SK-N-SH (cell line): ENCODE data around the gene NDUFS2. TPM values are rescaled to one million over a fixed set of nuclear protein-coding genes. Genes with fewer than 3 reads are reported as not detected.
"Not testable (repeated sequence)": the region's sequence is repeated elsewhere in the genome, so short reads cannot be mapped to it uniquely, and the experiment has no call there.

Experiments
- CTCF ChIA-PET: fragments of 300-600, 350-600 bp; formaldehyde crosslinking; extraction: SDS; loops from one replicate; lab custom pipeline; 2021; lab: Yijun Ruan, JAX
- POLR2A ChIA-PET: fragments of 350-600 bp; sonication (Branson Sonifier 250); formaldehyde crosslinking; extraction: SDS; loops from one replicate; lab custom pipeline; 2020; ENCODE audit warnings: antibody characterized with exemption, inconsistent platforms; lab: Yijun Ruan, JAX
- DNase-seq: peaks from one replicate; pipeline ENCODE4 v3.0.0; 2012
- H2AFZ ChIP-seq: fragments of 200-600 bp; sonication (generic); 2 replicates; pipeline ENCODE4 v1.8.1; 2016; ENCODE audit warnings: antibody characterized with exemption, mild to moderate bottlenecking, low read depth
- H3F3A ChIP-seq: fragments of 200-600 bp; sonication (generic); replicated peaks from 2 replicates; pipeline ENCODE3; 2016; ENCODE audit warnings: antibody characterized with exemption, mild to moderate bottlenecking; ENCODE audit not compliant: insufficient read depth
- H3K27ac ChIP-seq, 2 experiments: fragments of 200-500 bp in 1 of 2; fragments of 200-600 bp in 1 of 2; sonication (Bioruptor generic) in 1 of 2; sonication (generic), shearing (Covaris generic) in 1 of 2; 2 replicates each; pipeline versions ENCODE4 v1.5.1 to v1.6.1; 2014 to 2016; ENCODE audit warnings: low read depth in 2 of 2, inconsistent platforms in 1 of 2, low read length in 1 of 2, mild to moderate bottlenecking in 1 of 2, mixed read lengths in 1 of 2
- H3K27me3 ChIP-seq: fragments of 200-600 bp; sonication (generic), shearing (Covaris generic); 2 replicates; pipeline ENCODE4 v1.6.1; 2016; ENCODE audit warnings: mixed run types; ENCODE audit not compliant: insufficient read depth
- H3K36me3 ChIP-seq, 2 experiments: fragments of 200-500 bp in 1 of 2; fragments of 200-600 bp in 1 of 2; sonication (Bioruptor generic) in 1 of 2; sonication (generic) in 1 of 2; replicated peaks in 1 of 2; 2 replicates each; pipeline versions ENCODE3 to v1.5.1; 2014 to 2016; ENCODE audit warnings: low read length in 1 of 2, mild to moderate bottlenecking in 1 of 2; ENCODE audit not compliant: insufficient read depth in 2 of 2, control insufficient read depth in 1 of 2
- H3K4me1 ChIP-seq, 2 experiments: fragments of 200-500 bp in 1 of 2; fragments of 200-600 bp in 1 of 2; sonication (Bioruptor generic) in 1 of 2; sonication (generic), shearing (Covaris generic) in 1 of 2; 2 replicates each; pipeline versions ENCODE4 v1.5.1 to v1.6.1; 2014 to 2016; ENCODE audit warnings: low read depth in 1 of 2, low read length in 1 of 2, mixed run types in 1 of 2; ENCODE audit not compliant: insufficient read depth in 2 of 2, control insufficient read depth in 1 of 2
- H3K4me2 ChIP-seq: fragments of 200-600 bp; sonication (generic), shearing (Covaris generic); 2 replicates; pipeline ENCODE4 v1.6.1; 2017; ENCODE audit warnings: mixed run types
- H3K4me3 ChIP-seq, 2 experiments: fragments of 200-500 bp in 1 of 2; fragments of 200-600 bp in 1 of 2; sonication (Bioruptor generic) in 1 of 2; sonication (generic), shearing (Covaris generic) in 1 of 2; 2 replicates each; pipeline versions ENCODE4 v1.5.1 to v1.8.1; 2014 to 2016; ENCODE audit warnings: low read depth in 2 of 2, inconsistent platforms in 1 of 2, low read length in 1 of 2, mild to moderate bottlenecking in 1 of 2, mixed read lengths in 1 of 2, moderate library complexity in 1 of 2
- H3K79me2 ChIP-seq: fragments of 200-600 bp; sonication (generic); 2 replicates; pipeline ENCODE4 v1.8.1; 2017; ENCODE audit warnings: mild to moderate bottlenecking; ENCODE audit not compliant: insufficient read depth
- H3K9ac ChIP-seq: fragments of 200-600 bp; sonication (generic); 2 replicates; pipeline ENCODE4 v1.6.1; 2017; ENCODE audit warnings: mixed run types
- H3K9me2 ChIP-seq: fragments of 200-600 bp; sonication (generic); 2 replicates; pipeline ENCODE4 v1.6.1; 2017; ENCODE audit warnings: mixed run types
- H3K9me3 ChIP-seq: fragments of 200-600 bp; sonication (generic); 2 replicates; pipeline ENCODE4 v1.6.1; 2017; ENCODE audit warnings: mixed run types, mild to moderate bottlenecking, moderate library complexity
- H4K20me1 ChIP-seq: fragments of 200-600 bp; sonication (generic); 2 replicates; pipeline ENCODE4 v1.6.1; 2017; ENCODE audit warnings: mild to moderate bottlenecking, mixed run types; ENCODE audit not compliant: insufficient read depth
- EZH2phosphoT487 ChIP-seq: fragments of 200-600 bp; sonication (generic); IDR thresholded peaks from 2 replicates; pipeline ENCODE4 v1.6.1; 2017; ENCODE audit warnings: low read depth, mixed run types, mild to moderate bottlenecking, antibody characterized with exemption, moderate library complexity, borderline replicate concordance
- FOSL2 ChIP-seq: IDR thresholded peaks from 2 replicates; pipeline ENCODE4 v1.4.0; 2012; ENCODE audit warnings: low read depth, mild to moderate bottlenecking, moderate library complexity, borderline replicate concordance
- FOXM1 ChIP-seq: IDR thresholded peaks from 2 replicates; pipeline ENCODE4 v1.4.0; 2012; ENCODE audit warnings: low read depth, mild to moderate bottlenecking
- GATA2 ChIP-seq: sonication (generic); formaldehyde crosslinking; IDR thresholded peaks from 2 replicates; pipeline ENCODE4 v1.5.0; 2020; ENCODE audit warnings: mild to moderate bottlenecking, missing genetic modification reagents
- JUND ChIP-seq: IDR thresholded peaks from 2 replicates; pipeline ENCODE4 v1.4.0; 2012
- MEF2A ChIP-seq: IDR thresholded peaks from 2 replicates; pipeline ENCODE4 v1.4.0; 2012; ENCODE audit warnings: low read depth, borderline replicate concordance
- NFIC ChIP-seq: IDR thresholded peaks from 2 replicates; pipeline ENCODE4 v1.4.0; 2012; ENCODE audit warnings: borderline replicate concordance
- NRF1 ChIP-seq: IDR thresholded peaks from 2 replicates; pipeline ENCODE4 v1.6.1; 2012; ENCODE audit warnings: low read depth, mild to moderate bottlenecking, low read length
- POLR2AphosphoS5 ChIP-seq: IDR thresholded peaks from 2 replicates; pipeline ENCODE4 v1.6.1; 2012; ENCODE audit warnings: low read depth, low read length
- RAD21 ChIP-seq: IDR thresholded peaks from 2 replicates; pipeline ENCODE4 v1.6.1; 2012; ENCODE audit warnings: mild to moderate bottlenecking, low read length
- REST ChIP-seq: IDR thresholded peaks from 2 replicates; pipeline ENCODE4 v1.6.1; 2012; ENCODE audit warnings: mild to moderate bottlenecking, low read depth, low read length, moderate library complexity
- RFX5 ChIP-seq: IDR thresholded peaks from 2 replicates; pipeline ENCODE4 v1.6.1; 2012; ENCODE audit warnings: mild to moderate bottlenecking, improper control_type of control experiment, low read length
- RXRA ChIP-seq: IDR thresholded peaks from 2 replicates; pipeline ENCODE4 v1.4.0; 2012; ENCODE audit warnings: low read depth, mild to moderate bottlenecking, borderline replicate concordance
- SMC3 ChIP-seq: IDR thresholded peaks from 2 replicates; pipeline ENCODE4 v1.6.1; 2012; ENCODE audit warnings: low read depth, low read length, improper control_type of control experiment
- TEAD4 ChIP-seq: IDR thresholded peaks from 2 replicates; pipeline ENCODE4 v1.4.0; 2012; ENCODE audit warnings: mild to moderate bottlenecking, borderline replicate concordance; ENCODE audit not compliant: insufficient read depth
- YY1 ChIP-seq: IDR thresholded peaks from 2 replicates; pipeline ENCODE4 v1.4.0; 2012; ENCODE audit warnings: low read depth, mild to moderate bottlenecking
- ZBTB33 ChIP-seq: IDR thresholded peaks from 2 replicates; pipeline ENCODE4 v1.4.0; 2012; ENCODE audit warnings: low read depth, borderline replicate concordance
- WGBS: methylation state at CpG from one replicate; pipeline ENCODE4 v1.1.6; 2017; ENCODE audit warnings: low lambda C conversion rate; 5-methylcytosine and 5-hydroxymethylcytosine counted together
- polyA plus RNA-seq, 3 experiments: library from polyadenylated mRNA; depleted of rRNA; stranded (reverse); fragments of >200 nt; gene quantifications; 2 replicates each; pipeline ENCODE4 v1.2.3, GENCODE V29; 2012
- TF ChIP-seq, protein P1 (sequence below): IDR thresholded peaks from 2 replicates; pipeline ENCODE4 v1.4.0; 2012; ENCODE audit warnings: low read depth, borderline replicate concordance
- TF ChIP-seq, protein P2 (sequence below): IDR thresholded peaks from 2 replicates; pipeline ENCODE4; 2012

The NDUFS2 gene
- polyA plus RNA-seq, 1 of the 3 experiments (the other 2 are of a cell fraction): 203 TPM

- H3K27ac ChIP-seq, H3K9me2 ChIP-seq, H3K79me2 ChIP-seq, POLR2A ChIA-PET, H4K20me1 ChIP-seq, H3K4me3 ChIP-seq, H3K9me3 ChIP-seq, H3K27me3 ChIP-seq, H3K4me1 ChIP-seq, H3F3A ChIP-seq, H3K36me3 ChIP-seq, H3K9ac ChIP-seq, H2AFZ ChIP-seq, DNase-seq, H3K4me2 ChIP-seq: not testable (repeated sequence)
- 77% methylated on average over 5 of the region's 5 CpGs for WGBS
- CTCF ChIA-PET: interaction anchor here (1.5 to 3.9 kb wide), 5 partner anchors 9 to 132 kb away, joined by 3 to 19 read pairs (median 5); partner anchors contain the start of genes PCP4L1 and TOMM40L
Measured at GRCh38 chr1:161250100-161250499, 47.9 kb downstream of the NDUFS2 start.

DNA sequence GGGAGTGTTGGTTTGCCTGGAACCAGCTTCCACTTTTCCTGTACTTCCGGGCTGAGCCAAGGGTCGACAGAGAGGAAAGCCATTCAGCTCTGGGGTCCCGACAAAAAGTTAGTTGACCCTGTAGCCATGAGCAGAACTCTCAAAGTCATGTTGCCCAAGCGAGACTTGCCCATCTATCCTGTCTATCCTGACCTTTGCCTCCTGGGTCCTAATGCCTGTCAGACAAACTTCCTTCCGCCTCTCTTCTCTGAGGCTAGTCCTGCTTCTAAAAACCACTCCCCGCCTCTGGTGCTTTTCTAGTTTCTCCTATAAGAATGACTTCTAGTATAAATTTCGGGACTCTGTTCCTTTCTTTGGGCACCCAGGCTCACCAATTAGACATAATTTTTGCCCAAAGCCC, 48.7 kb downstream of the NDUFS2 start:
- WGBS: 58% methylated on average over 7 of the region's 7 CpGs
- H3K9me3 ChIP-seq: no peaks in the 10 kb centered on the region
- POLR2A ChIA-PET: no interaction called here

More for the DNA sequence above, 48.7 kb downstream of the NDUFS2 start:
- Histone ChIP-seq H4K20me1 (no peaks in the 10 kb centered on the region), H3K79me2 (no peaks in the 10 kb centered on the region), H3K9ac (no peak overlapping the region), H3K4me2 (no peak overlapping the region), H3K27me3 (peaks cover 9% of the 10 kb centered on the region; the same call in 1 of the 2 replicates), H3K36me3 (no peaks in the 10 kb centered on the region), H3K4me3 (no peak overlapping the region), H3K9me2 (no peaks in the 10 kb centered on the region), H3K4me1 (no peaks in the 10 kb centered on the region), H3K27ac (no peak overlapping the region), H2AFZ (no peak overlapping the region), H3F3A (no peaks in the 10 kb centered on the region)
- no peak for DNase-seq
- no peak for TF ChIP-seq NRF1
- no peak for TF ChIP-seq YY1
- no peak for TF ChIP-seq GATA2
- TF ChIP-seq REST: no peak
- TF ChIP-seq RFX5: no peak
- TF ChIP-seq MEF2A: no peak
- TF ChIP-seq ZBTB33: no peak
- no peak for TF ChIP-seq JUND
- TF ChIP-seq, protein P1, sequence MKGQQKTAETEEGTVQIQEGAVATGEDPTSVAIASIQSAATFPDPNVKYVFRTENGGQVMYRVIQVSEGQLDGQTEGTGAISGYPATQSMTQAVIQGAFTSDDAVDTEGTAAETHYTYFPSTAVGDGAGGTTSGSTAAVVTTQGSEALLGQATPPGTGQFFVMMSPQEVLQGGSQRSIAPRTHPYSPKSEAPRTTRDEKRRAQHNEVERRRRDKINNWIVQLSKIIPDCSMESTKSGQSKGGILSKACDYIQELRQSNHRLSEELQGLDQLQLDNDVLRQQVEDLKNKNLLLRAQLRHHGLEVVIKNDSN: no peak
- no peak for TF ChIP-seq EZH2phosphoT487
- TF ChIP-seq RAD21: no peak
- TF ChIP-seq SMC3: no peak
- TF ChIP-seq POLR2AphosphoS5: no peak
- no peak for TF ChIP-seq FOXM1
- TF ChIP-seq FOSL2: no peak
- no peak for TF ChIP-seq RXRA
- TF ChIP-seq, protein P2, sequence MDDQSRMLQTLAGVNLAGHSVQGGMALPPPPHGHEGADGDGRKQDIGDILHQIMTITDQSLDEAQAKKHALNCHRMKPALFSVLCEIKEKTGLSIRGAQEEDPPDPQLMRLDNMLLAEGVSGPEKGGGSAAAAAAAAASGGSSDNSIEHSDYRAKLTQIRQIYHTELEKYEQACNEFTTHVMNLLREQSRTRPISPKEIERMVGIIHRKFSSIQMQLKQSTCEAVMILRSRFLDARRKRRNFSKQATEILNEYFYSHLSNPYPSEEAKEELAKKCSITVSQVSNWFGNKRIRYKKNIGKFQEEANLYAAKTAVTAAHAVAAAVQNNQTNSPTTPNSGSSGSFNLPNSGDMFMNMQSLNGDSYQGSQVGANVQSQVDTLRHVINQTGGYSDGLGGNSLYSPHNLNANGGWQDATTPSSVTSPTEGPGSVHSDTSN: no peak
- TF ChIP-seq TEAD4: no peak
- TF ChIP-seq NFIC: no peak
- CTCF ChIA-PET: interaction anchor here (2.0 to 3.9 kb wide), 2 partner anchors 10 to 23 kb away, joined by 5 to 19 read pairs; no protein-coding TSS in a partner anchor
